Breast epithelium (tissue), 3 donors: ENCODE data around the gene TUBB1.

Experiments used
- CTCF ChIP-seq, 3 donors: fragments of 450-650 bp; IDR thresholded peaks; one replicate each; pipeline ENCODE4 v1.5.1; 2016 to 2017; ENCODE audit warnings: antibody characterized with exemption in 3 of 3, mild to moderate bottlenecking in 3 of 3, moderate library complexity in 3 of 3
- POLR2A ChIP-seq: fragments of 450-650 bp; IDR thresholded peaks from one replicate; pipeline ENCODE4 v1.6.1; 2016; ENCODE audit warnings: antibody characterized with exemption, mild to moderate bottlenecking, moderate library complexity

GRCh38 chr20:58997141-58997770, 22.0 kb upstream of the TUBB1 start:
- TF ChIP-seq CTCF (IDR thresholded peaks at IDR 0.05), result no peak
- TF ChIP-seq POLR2A, result no peak
